GM18517 (cell line): ENCODE results near the gene MAP3K7.

ENCODE experiments used
- ATAC-seq: cut with Tn5 transposase; IDR thresholded peaks from one replicate; pipeline ENCODE4 v1.9.1; 2021; ENCODE audit warnings: mild to moderate bottlenecking, moderate library complexity; ENCODE audit not compliant: unreplicated experiment

MAP3K7 gene

GRCh38 chr6:90533615-90534336 lies 53.1 kb downstream of the MAP3K7 start:
- ATAC-seq = no peak

GRCh38 chr6:90530882-90531281 lies 56.0 kb downstream of the MAP3K7 start:
- ATAC-seq = no peak

GRCh38 chr6:90525421-90525820 lies 61.5 kb downstream of the MAP3K7 start:
- ATAC-seq = no peak

- no peak for ATAC-seq
Measured at GRCh38 chr6:90523779-90524310, 63.0 kb downstream of the MAP3K7 start.

- ATAC-seq = no peak
Measured at GRCh38 chr6:90521955-90522354, 64.9 kb downstream of the MAP3K7 start.

GRCh38 chr6:90516074-90516660 lies 70.7 kb downstream of the MAP3K7 start:
- no peak for ATAC-seq

- no peak for ATAC-seq
Measured at GRCh38 chr6:90514496-90514895, 72.4 kb downstream of the MAP3K7 start.

- no peak for ATAC-seq
Measured at GRCh38 chr6:90508753-90509152, 78.1 kb downstream of the MAP3K7 start.

GRCh38 chr6:90502866-90503407 lies 83.9 kb downstream of the MAP3K7 start:
- no peak for ATAC-seq

- ATAC-seq = no peak
Measured at GRCh38 chr6:90502381-90502780, 84.5 kb downstream of the MAP3K7 start.

- ATAC-seq = no peak
Measured at GRCh38 chr6:90500458-90500857, 86.4 kb downstream of the MAP3K7 start.

- no peak for ATAC-seq
Measured at GRCh38 chr6:90497411-90497810, 89.5 kb downstream of the MAP3K7 start.

- ATAC-seq = no peak
Measured at GRCh38 chr6:90496258-90497016, 90.4 kb downstream of the MAP3K7 start.

GRCh38 chr6:90495216-90495817 lies 91.6 kb downstream of the MAP3K7 start:
- ATAC-seq = no peak

GRCh38 chr6:90494067-90494780 lies 92.6 kb downstream of the MAP3K7 start:
- ATAC-seq = no peak

- ATAC-seq = no peak
Measured at GRCh38 chr6:90493332-90493731, 93.5 kb downstream of the MAP3K7 start.

GRCh38 chr6:90492798-90493197 lies 94.1 kb downstream of the MAP3K7 start:
- no peak for ATAC-seq

- ATAC-seq = no peak
Measured at GRCh38 chr6:90492369-90492768, 94.5 kb downstream of the MAP3K7 start.

- ATAC-seq = no peak
Measured at GRCh38 chr6:90490030-90490716, 96.7 kb downstream of the MAP3K7 start.

GRCh38 chr6:90488816-90489215 lies 98.1 kb downstream of the MAP3K7 start:
- ATAC-seq = no peak
